Activated CD4-positive, alpha-beta T cell treated with anti-CD3 and anti-CD28 coated beads, Interleukin-2, amount 10 ng/mL, durations not matched to agents 7 days and 5 days (primary cell): ENCODE data around the gene SPECC1. TPM values are rescaled to one million over a fixed set of nuclear protein-coding genes. Genes with fewer than 3 reads are reported as not detected.

Experiments
- CTCF ChIA-PET: fragments of 350-600 bp; sonication (Branson Sonifier 250); formaldehyde crosslinking; loops from one replicate; lab custom pipeline; 2021; ENCODE audit warnings: antibody characterized with exemption; lab: Charles Lee
- POLR2A ChIA-PET: fragments of 350-600 bp; sonication (Branson Sonifier 250); formaldehyde crosslinking; loops from one replicate; lab custom pipeline; 2021; ENCODE audit warnings: antibody characterized with exemption; lab: Charles Lee
- DNase-seq: peaks from one replicate; pipeline ENCODE4 v3.0.0-alpha.2; 2020
- H3K27ac Mint-ChIP-seq: one replicate; pipeline ENCODE4 v1.8.0; 2021; ENCODE audit warnings: mild to moderate bottlenecking, moderate library complexity, mixed read lengths
- H3K27me3 Mint-ChIP-seq: one replicate; pipeline ENCODE4 v1.8.0; 2021; ENCODE audit warnings: mixed read lengths
- H3K36me3 Mint-ChIP-seq: one replicate; pipeline ENCODE4 v1.8.0; 2021; ENCODE audit warnings: low read depth, mixed read lengths
- H3K4me1 Mint-ChIP-seq: one replicate; pipeline ENCODE4 v1.8.0; 2021; ENCODE audit warnings: mixed read lengths
- H3K4me3 Mint-ChIP-seq: one replicate; pipeline ENCODE4 v1.8.0; 2021; ENCODE audit warnings: mild to moderate bottlenecking, moderate library complexity, mixed read lengths
- H3K9me3 Mint-ChIP-seq: one replicate; pipeline ENCODE4 v1.8.0; 2021; ENCODE audit warnings: mixed read lengths
- total RNA-seq, 2 experiments: library from RNA; stranded (reverse); gene quantifications; one replicate each; pipeline ENCODE4 v1.2.3, GENCODE V29; 2021

Gene SPECC1
- total RNA-seq, 2 experiments from 2014 or later = 3.7 to 4.9 TPM

DNA sequence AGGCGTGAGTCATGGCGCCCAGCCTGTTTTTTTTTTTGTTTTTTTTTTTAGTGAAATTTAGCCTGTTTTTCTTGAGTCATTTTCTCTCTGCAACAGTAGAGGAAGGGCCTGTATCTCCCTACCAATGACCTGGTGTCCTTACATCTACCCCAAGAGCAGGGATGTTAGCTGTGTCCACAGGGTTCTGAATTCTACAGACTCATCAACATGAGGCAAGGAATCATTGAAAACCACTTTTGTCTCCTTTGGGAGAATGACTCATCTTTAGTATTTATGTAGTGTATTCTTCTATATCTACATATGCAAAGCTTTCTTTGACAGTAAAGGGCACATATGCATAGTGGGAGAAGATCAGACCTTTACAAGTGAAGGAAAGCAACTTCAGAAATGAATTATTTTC is 105.3 kb downstream of the SPECC1 start:
- no peaks in the 10 kb centered on the region for H3K36me3 Mint-ChIP-seq
- CTCF ChIA-PET = no interaction called here
- H3K27ac Mint-ChIP-seq = no peak overlapping the region
- H3K4me1 Mint-ChIP-seq = peaks cover 2% of the 10 kb centered on the region
- H3K4me3 Mint-ChIP-seq = no peak overlapping the region
- DNase-seq = no peak
- peaks cover 10% of the 10 kb centered on the region for H3K27me3 Mint-ChIP-seq
- POLR2A ChIA-PET = no interaction called here
- H3K9me3 Mint-ChIP-seq = no peaks in the 10 kb centered on the region

DNA sequence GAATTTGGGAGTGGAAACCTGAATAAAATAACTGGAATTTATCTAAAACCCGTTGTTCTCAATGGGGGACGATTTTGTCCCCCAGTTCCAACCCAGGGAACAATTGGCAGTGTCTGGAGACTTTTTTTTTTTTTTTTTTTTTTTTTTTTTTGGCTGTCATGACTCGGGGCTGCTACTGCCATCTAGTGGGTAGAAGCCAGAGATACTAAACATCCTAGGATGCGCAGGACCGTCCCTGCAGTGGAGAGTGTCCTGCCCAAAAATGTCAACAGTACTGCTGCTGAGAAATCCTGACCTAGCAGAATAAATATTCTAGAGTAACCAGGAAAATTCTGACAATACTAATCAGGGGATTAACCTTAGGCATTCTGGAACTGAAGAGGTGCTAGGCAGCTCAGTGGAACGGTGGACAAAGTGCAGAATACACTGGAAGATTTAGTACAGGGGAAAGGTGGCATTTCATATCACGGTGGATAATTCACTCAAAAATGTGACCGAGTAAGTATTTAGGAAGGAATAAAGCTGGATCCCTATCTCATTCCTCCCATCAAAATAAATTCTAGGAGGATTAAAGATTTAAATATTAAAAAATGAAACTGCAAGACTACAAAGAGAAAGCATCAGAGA is 107.6 kb downstream of the SPECC1 start:
- CTCF ChIA-PET = interaction anchor here (0.5 to 1.5 kb wide), 2 partner anchors 13 to 613 kb away, joined by 3 read pairs; no protein-coding TSS in a partner anchor
- H3K4me1 Mint-ChIP-seq = peaks cover 2% of the 10 kb centered on the region
- POLR2A ChIA-PET = no interaction called here
- no peaks in the 10 kb centered on the region for H3K36me3 Mint-ChIP-seq
- peak; percentile 75 for DNase-seq
- no peaks in the 10 kb centered on the region for H3K9me3 Mint-ChIP-seq
- H3K27me3 Mint-ChIP-seq = peaks cover 10% of the 10 kb centered on the region
- H3K4me3 Mint-ChIP-seq = no peak overlapping the region
- no peak overlapping the region for H3K27ac Mint-ChIP-seq

DNA sequence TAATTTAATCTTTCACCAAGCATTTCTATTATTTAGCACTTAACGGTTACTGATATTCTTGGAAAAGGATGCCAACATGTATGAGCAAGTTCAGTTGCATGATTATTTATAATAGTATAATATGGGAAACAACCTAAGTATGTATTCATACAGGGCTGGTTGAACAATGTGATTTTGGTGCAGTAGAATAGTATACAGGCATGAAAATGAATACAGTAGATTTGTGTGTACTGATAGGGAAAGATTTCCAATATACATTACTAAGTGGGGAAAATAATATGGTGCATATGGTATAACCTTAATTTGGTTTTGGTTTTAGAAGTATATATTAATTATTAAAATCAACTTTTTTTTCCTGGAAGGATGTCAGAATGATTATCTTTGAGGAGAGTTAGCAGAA is 109.1 kb downstream of the SPECC1 start:
- no peak overlapping the region for H3K4me3 Mint-ChIP-seq
- ChIA-PET POLR2A (no interaction called here), CTCF (no interaction called here)
- no peaks in the 10 kb centered on the region for H3K36me3 Mint-ChIP-seq
- peaks cover 2% of the 10 kb centered on the region for H3K4me1 Mint-ChIP-seq
- peaks cover 7% of the 10 kb centered on the region for H3K27me3 Mint-ChIP-seq
- no peak overlapping the region for H3K27ac Mint-ChIP-seq
- H3K9me3 Mint-ChIP-seq = no peaks in the 10 kb centered on the region
- DNase-seq = no peak

DNA sequence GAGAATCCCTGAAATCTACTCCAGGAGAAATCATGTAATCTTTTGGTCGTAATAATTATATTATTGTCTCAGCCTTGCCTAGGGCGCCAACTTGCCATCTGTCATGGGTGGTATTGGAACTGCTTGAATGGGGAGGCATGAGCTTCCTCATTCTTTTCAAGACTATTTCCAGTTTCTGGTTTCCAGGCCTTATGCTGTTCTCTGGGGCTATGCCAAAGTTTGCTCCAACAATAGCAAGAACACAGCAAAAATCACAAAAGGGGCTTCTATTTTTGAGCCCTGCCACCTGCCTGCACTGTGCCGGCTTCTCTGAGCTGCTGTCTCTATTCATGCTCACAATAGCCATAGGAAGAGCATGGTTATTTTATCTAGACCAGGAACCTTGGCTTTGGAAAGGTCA is 111.7 kb downstream of the SPECC1 start:
- Mint-ChIP-seq H3K4me3 (no peak overlapping the region), H3K4me1 (peaks cover 2% of the 10 kb centered on the region), H3K27me3 (peaks cover 4% of the 10 kb centered on the region), H3K36me3 (no peaks in the 10 kb centered on the region), H3K9me3 (no peaks in the 10 kb centered on the region), H3K27ac (no peak overlapping the region)
- ChIA-PET CTCF (interaction anchor here (0.6 to 2.2 kb wide), 4 partner anchors 126 to 266 kb away, joined by 3 to 5 read pairs (median 4); no protein-coding TSS in a partner anchor), POLR2A (no interaction called here)
- DNase-seq = no peak

DNA sequence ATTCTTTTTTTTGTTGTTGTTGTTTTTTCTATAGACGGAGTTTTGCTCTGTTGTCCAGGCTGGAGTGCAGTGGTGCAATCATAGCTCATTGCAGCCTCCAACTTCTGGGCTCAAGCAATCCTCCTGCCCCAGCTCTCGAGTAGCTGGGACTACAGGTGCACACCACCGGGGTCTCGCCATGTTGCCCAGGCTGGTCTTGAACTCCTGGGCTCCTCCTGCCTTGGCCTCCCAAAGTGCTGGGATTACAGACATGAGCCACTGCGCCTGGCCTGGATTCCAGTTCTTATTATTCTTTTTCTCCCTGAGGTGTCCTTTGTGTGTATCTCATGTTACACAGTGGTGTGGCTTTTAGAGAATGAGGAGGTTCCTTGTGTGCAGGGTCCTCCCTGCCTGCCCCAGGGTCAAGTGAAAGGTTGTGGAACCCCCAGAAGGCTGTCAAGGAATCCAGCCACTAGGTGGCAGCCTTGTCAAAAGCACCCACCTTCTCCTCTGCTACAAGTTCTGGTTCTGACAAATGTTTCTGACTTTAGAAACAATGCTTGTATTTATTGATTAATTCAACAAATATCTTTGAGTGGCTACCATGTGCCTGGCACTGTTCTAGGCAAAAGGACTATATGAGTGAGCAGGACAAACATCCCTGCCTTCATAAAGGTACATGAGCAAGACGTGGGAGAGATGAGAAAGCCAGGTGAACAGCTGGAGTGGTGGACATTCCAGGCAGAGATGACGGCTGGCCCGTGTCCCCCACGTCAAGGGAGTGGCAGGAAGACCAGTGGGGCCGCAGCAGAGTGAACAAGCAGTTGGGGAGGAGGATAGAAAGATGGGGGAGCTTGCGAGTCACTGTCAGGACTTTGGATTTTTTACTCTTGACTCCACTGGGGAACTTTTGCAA is 112.4 kb downstream of the SPECC1 start:
- DNase-seq = peak; percentile 71
- ChIA-PET POLR2A (no interaction called here), CTCF (interaction anchor here (0.6 to 1.3 kb wide), 7 partner anchors 103 to 266 kb away, joined by 3 to 5 read pairs (median 3); no protein-coding TSS in a partner anchor)
- Mint-ChIP-seq H3K27me3 (peaks cover 10% of the 10 kb centered on the region), H3K4me3 (no peak overlapping the region), H3K27ac (no peak overlapping the region), H3K36me3 (no peaks in the 10 kb centered on the region), H3K4me1 (peaks cover 2% of the 10 kb centered on the region), H3K9me3 (no peaks in the 10 kb centered on the region)

GRCh38 chr17:20122254-20122879 is 113.2 kb downstream of the SPECC1 start:
- ChIA-PET POLR2A (no interaction called here), CTCF (interaction anchor here (0.7 to 1.3 kb wide), 3 partner anchors 104 to 198 kb away, joined by 3 to 5 read pairs (median 3); no protein-coding TSS in a partner anchor)
- H3K9me3 Mint-ChIP-seq = no peaks in the 10 kb centered on the region
- no peak overlapping the region for H3K4me3 Mint-ChIP-seq
- DNase-seq = no peak
- no peak overlapping the region for H3K27ac Mint-ChIP-seq
- H3K36me3 Mint-ChIP-seq = no peaks in the 10 kb centered on the region
- H3K4me1 Mint-ChIP-seq = no peaks in the 10 kb centered on the region
- peaks cover 13% of the 10 kb centered on the region for H3K27me3 Mint-ChIP-seq

- ChIA-PET POLR2A (no interaction called here), CTCF (no interaction called here)
- no peaks in the 10 kb centered on the region for H3K4me1 Mint-ChIP-seq
- DNase-seq = no peak
- H3K4me3 Mint-ChIP-seq = no peak overlapping the region
- H3K9me3 Mint-ChIP-seq = no peaks in the 10 kb centered on the region
- H3K36me3 Mint-ChIP-seq = no peaks in the 10 kb centered on the region
- H3K27ac Mint-ChIP-seq = no peak overlapping the region
- peaks cover 15% of the 10 kb centered on the region for H3K27me3 Mint-ChIP-seq
Measured at GRCh38 chr17:20123209-20123608, 114.0 kb downstream of the SPECC1 start.

- DNase-seq = no peak
- Mint-ChIP-seq H3K27ac (no peak overlapping the region), H3K4me3 (no peak overlapping the region), H3K36me3 (no peaks in the 10 kb centered on the region), H3K27me3 (peaks cover 13% of the 10 kb centered on the region), H3K9me3 (no peaks in the 10 kb centered on the region), H3K4me1 (no peaks in the 10 kb centered on the region)
- CTCF ChIA-PET = no interaction called here
- POLR2A ChIA-PET = no interaction called here
Measured at GRCh38 chr17:20125724-20126123, 116.6 kb downstream of the SPECC1 start.

DNA sequence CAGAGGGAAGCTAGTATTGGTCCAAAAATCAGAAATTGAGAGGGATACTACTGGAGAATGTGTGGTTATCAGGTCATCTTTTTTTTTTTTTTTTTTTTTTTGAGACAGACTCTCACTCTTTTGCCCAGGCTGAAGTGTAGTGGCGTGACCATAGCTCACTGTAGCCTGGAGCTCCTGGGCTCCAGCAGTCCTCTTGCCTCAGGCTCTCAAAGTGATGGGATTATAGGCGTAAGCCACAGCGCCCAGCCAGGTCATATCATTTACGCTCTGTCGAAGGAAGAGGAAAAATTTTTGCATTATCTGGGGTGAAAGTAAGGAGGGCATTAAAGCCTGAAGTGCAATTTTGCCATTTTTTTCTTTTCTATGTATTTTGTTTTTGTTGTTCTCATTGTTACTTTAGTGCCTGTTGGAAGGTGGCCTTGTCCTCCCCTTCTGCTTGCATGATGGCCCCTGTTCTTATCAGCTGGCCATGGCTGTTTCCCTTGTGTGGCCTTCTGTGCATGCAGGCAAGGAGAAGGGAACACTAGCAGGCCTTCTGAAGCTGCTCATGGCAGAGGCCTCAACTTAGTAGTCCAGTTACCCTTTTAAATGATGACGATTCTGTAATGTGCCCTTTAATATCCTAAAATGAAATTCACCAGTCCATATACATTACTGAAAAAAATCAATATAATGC is 118.3 kb downstream of the SPECC1 start:
- no peak overlapping the region for H3K27ac Mint-ChIP-seq

DNA sequence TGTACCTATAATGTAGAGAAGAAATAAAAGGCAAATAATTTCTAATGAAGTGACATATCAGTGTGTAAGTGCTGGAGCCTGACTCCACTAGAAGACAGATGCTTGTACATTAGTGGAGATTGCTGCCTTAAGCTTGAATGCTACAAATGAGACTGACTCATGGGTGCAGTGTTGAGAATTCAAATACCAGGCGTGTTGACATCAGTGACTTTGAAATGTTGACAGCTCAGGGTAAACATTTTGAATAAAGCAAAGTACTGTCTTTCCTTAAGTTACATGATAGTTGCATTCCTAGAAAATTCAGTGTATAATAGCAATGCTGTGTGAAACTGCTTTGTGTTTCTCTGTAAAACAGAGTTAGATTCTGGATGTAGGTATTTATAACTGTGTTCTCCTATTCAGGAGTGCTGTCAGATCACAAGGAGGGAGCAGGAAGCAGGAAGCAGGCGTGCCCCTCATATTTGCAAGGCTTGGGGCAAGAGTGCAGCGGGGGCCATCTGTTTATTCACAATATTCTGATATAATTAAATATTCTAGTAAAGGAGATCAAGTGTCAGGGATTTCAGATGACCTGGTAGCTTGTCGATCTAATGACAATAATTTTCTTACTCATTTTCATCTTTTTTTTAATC is 119.0 kb downstream of the SPECC1 start:
- POLR2A ChIA-PET = no interaction called here
- H3K4me3 Mint-ChIP-seq = no peak overlapping the region
- no peaks in the 10 kb centered on the region for H3K36me3 Mint-ChIP-seq
- H3K27me3 Mint-ChIP-seq = peaks cover 11% of the 10 kb centered on the region
- no peak for DNase-seq
- no peaks in the 10 kb centered on the region for H3K4me1 Mint-ChIP-seq
- H3K27ac Mint-ChIP-seq = no peak overlapping the region
- no peaks in the 10 kb centered on the region for H3K9me3 Mint-ChIP-seq
- CTCF ChIA-PET = no interaction called here

More for the DNA sequence above, 118.3 kb downstream of the SPECC1 start:
- Mint-ChIP-seq H3K4me3 (no peak overlapping the region), H3K4me1 (no peaks in the 10 kb centered on the region), H3K36me3 (no peaks in the 10 kb centered on the region), H3K27me3 (peaks cover 13% of the 10 kb centered on the region), H3K9me3 (no peaks in the 10 kb centered on the region)
- DNase-seq = no peak
- ChIA-PET POLR2A (no interaction called here), CTCF (no interaction called here)

- CTCF ChIA-PET = interaction anchor here (0.6 kb wide), 2 partner anchors 93 to 636 kb away, joined by 3 read pairs; no protein-coding TSS in a partner anchor
- Mint-ChIP-seq H3K36me3 (no peaks in the 10 kb centered on the region), H3K27me3 (peaks cover 2% of the 10 kb centered on the region), H3K27ac (no peak overlapping the region), H3K4me3 (no peak overlapping the region), H3K9me3 (no peaks in the 10 kb centered on the region), H3K4me1 (no peaks in the 10 kb centered on the region)
- POLR2A ChIA-PET = no interaction called here
- DNase-seq = no peak
Measured at GRCh38 chr17:20133517-20133916, 124.4 kb downstream of the SPECC1 start.
